HG03457 (cell line): ENCODE measurements around the gene PCDHB12.
"Not testable (repeated sequence)": the region's sequence is repeated elsewhere in the genome, so short reads cannot be mapped to it uniquely, and the experiment has no call there.

Source experiments
- ATAC-seq: cut with Tn5 transposase; IDR thresholded peaks from one replicate; pipeline ENCODE4 v1.9.1; 2021; ENCODE audit warnings: moderate number of reproducible peaks; ENCODE audit not compliant: unreplicated experiment

PCDHB12 gene

GRCh38 chr5:141201646-141202045, 6.9 kb upstream of the PCDHB12 start:
- ATAC-seq, result not testable (repeated sequence)

DNA sequence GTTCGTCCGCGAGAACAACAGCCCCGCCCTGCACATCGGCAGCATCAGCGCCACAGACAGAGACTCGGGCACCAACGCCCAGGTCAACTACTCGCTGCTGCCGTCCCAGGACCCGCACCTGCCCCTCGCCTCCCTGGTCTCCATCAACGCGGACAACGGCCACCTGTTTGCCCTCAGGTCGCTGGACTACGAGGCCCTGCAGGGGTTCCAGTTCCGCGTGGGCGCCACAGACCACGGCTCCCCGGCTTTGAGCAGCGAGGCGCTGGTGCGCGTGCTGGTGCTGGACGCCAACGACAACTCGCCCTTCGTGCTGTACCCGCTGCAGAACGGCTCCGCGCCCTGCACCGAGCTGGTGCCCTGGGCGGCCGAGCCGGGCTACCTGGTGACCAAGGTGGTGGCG, 1.8 kb downstream of the PCDHB12 start:
- not testable (repeated sequence) for ATAC-seq

GRCh38 chr5:141210849-141211248, 2.3 kb downstream of the PCDHB12 start:
- ATAC-seq, result not testable (repeated sequence)

- ATAC-seq, result not testable (repeated sequence)
These were observed 5.3 kb downstream of the PCDHB12 start, which contains the start of gene PCDHB13 for GRCh38 chr5:141213656-141214339. PCDHB13 (plus strand) TSS chr5:141213919; CDS start chr5:141214124, 205 bp downstream.

GRCh38 chr5:141214583-141214982, 6.1 kb downstream of the PCDHB12 start:
- not testable (repeated sequence) for ATAC-seq

- ATAC-seq, result not testable (repeated sequence)
These were observed 7.0 kb downstream of the PCDHB12 start for GRCh38 chr5:141215504-141215903.

- ATAC-seq, result not testable (repeated sequence)
These were observed 7.5 kb downstream of the PCDHB12 start for GRCh38 chr5:141216035-141216434.

DNA sequence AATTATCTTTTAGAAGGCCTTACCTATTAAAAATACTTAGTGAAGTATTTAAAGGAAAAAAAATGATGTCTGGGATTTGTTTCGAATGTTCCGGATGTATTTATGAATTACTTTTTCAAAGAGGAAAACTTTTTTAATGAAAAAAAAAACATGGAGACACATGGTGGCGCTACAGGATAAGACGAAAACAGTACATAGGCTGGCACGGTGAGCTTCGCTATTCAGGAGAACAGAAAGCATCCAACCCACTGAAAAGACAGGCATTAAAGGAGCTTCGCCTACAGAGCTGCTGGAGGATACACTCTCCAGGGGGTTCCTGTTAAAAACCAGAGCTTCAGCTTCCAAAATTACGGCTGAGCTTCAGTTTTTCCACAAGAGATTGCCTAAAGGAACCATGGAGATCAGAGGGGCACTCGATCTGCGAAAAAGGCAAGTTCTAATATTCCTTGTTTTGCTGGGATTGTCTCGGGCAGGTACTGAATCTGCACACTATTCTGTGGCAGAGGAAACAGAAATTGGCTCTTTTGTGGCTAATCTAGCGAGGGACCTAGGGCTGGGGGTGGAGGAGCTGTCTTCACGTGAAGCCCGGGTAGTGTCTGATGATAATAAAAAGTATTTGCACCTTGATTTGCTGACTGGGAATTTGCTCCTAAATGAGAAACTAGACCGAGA, 14.7 kb downstream of the PCDHB12 start, which contains the start of gene PCDHB14:
PCDHB14 (plus strand) TSS at position 232 of the 672 bp plus-strand sequence; CDS start at position 395, 163 bp downstream.
- ATAC-seq, result no peak

GRCh38 chr5:141224844-141225243, 16.3 kb downstream of the PCDHB12 start:
- ATAC-seq, result not testable (repeated sequence)

DNA sequence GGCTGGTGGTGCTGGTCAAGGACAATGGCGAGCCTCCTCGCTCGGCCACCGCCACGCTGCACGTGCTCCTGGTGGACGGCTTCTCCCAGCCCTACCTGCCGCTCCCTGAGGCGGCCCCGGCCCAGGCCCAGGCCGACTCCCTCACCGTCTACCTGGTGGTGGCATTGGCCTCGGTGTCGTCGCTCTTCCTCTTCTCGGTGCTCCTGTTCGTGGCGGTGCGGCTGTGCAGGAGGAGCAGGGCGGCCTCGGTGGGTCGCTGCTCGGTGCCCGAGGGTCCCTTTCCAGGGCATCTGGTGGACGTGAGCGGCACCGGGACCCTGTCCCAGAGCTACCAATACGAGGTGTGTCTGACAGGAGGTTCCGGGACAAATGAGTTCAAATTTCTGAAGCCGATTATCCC, 16.9 kb downstream of the PCDHB12 start:
- not testable (repeated sequence) for ATAC-seq

GRCh38 chr5:141234109-141234667, 25.7 kb downstream of the PCDHB12 start:
- no peak for ATAC-seq

- not testable (repeated sequence) for ATAC-seq
These were observed 27.4 kb downstream of the PCDHB12 start for GRCh38 chr5:141235922-141236321.

- no peak for ATAC-seq
These were observed 28.2 kb downstream of the PCDHB12 start for GRCh38 chr5:141236516-141237313.

- no peak for ATAC-seq
These were observed 33.0 kb downstream of the PCDHB12 start for GRCh38 chr5:141241496-141241895.

DNA sequence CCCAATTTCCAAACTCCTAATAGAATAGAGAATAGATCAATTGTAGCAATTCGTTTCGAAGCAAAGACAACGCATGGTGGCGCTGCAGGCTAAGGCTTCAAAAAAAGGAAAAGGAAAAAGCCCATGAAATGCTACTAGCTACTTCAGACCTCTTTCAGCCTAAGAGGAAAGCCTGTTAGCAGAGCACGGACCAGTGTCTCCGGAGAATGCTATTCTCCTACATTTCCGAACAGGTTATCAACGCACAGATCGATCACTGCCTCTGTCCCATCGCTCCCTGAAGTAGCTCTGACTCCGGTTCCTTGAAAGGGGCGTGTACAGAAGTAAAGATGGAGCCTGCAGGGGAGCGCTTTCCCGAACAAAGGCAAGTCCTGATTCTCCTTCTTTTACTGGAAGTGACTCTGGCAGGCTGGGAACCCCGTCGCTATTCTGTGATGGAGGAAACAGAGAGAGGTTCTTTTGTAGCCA, 36.8 kb downstream of the PCDHB12 start, which contains the start of gene PCDHB15:
PCDHB15 (plus strand) TSS at position 146 of the 468 bp plus-strand sequence; CDS start at position 330, 184 bp downstream.
- no peak for ATAC-seq

GRCh38 chr5:141246971-141247370, 38.5 kb downstream of the PCDHB12 start:
- not testable (repeated sequence) for ATAC-seq

DNA sequence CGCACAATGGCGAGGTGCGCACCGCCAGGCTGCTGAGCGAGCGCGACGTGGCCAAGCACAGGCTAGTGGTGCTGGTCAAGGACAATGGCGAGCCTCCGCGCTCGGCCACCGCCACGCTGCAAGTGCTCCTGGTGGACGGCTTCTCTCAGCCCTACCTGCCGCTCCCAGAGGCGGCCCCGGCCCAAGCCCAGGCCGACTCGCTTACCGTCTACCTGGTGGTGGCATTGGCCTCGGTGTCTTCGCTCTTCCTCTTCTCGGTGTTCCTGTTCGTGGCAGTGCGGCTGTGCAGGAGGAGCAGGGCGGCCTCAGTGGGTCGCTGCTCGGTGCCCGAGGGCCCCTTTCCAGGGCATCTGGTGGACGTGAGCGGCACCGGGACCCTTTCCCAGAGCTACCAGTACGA, 38.9 kb downstream of the PCDHB12 start:
- ATAC-seq, result not testable (repeated sequence)

DNA sequence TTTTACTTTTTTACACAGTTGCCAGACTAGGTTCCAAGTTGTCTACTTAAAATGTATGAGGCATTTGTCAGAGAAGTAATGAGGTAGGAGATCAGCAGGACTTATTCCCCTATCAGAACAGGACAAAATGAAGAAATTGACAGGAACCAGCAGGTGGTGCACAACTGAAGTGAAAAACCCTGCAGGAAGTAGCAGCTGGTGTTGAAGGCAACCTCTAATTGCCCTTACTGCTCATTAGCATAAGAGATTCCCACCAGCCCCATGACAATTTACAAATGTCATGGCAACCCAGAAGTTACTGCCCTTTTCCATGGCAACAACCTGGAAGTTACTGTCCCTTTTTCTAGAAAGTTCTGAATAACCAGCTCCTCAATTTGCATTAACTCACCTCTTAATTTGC, 42.1 kb downstream of the PCDHB12 start:
- ATAC-seq, result no peak

DNA sequence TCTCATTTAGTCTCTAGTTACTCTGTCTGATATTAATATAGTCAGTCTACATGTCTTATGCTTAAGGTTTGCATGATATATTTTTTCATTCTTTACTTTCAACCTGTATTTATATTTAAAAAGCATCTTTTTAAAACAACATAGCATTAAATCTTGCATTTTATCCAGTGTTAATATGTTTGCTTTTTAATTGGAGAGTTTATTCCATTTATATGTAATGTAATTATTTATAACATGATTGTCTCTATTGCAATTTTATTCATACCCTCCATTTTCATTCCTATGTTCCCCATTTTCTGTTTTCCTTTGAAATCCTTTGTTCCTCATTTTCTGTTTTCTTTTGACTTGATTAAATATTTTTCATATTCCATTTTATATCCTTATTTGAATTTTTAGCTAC, 49.9 kb downstream of the PCDHB12 start:
- no peak for ATAC-seq

GRCh38 chr5:141258948-141259347, 50.4 kb downstream of the PCDHB12 start:
- ATAC-seq, result no peak
